Muscle of back (tissue), 11 donors: Measurements from ENCODE around the gene VTI1A. TPM values are rescaled to one million over a fixed set of nuclear protein-coding genes. Genes with fewer than 3 reads are reported as not detected.
"Not testable (repeated sequence)": the region's sequence is repeated elsewhere in the genome, so short reads cannot be mapped to it uniquely, and the experiment has no call there.

ENCODE experiments used
- DNase-seq, 3 donors: peaks; one replicate each; pipeline versions ENCODE4 v3.0.0 to v3.0.0-alpha.2; 2013
- polyA plus RNA-seq, 10 donors: library from polyadenylated mRNA; unstranded; fragments of 120-200 nt; gene quantifications; one replicate each; pipeline ENCODE4 v1.2.1, GENCODE V29; 2013; ENCODE audit not compliant: insufficient read length in 10 of 10

Gene VTI1A
- polyA plus RNA-seq, 10 donors: 11.9 to 18.4 (median 14.7) TPM

GRCh38 chr10:112447620-112447928 lies 559 bp downstream of the VTI1A start:
- no peak for DNase-seq

- DNase-seq: no peak
These were observed 1.9 kb downstream of the VTI1A start for GRCh38 chr10:112448888-112449287.

GRCh38 chr10:112454910-112455779 lies 8.1 kb downstream of the VTI1A start:
- DNase-seq: no peak

GRCh38 chr10:112456533-112456932 lies 9.5 kb downstream of the VTI1A start:
- DNase-seq: no peak

- DNase-seq: no peak
These were observed 13.4 kb downstream of the VTI1A start for GRCh38 chr10:112460366-112460765.

GRCh38 chr10:112461029-112461887 lies 14.2 kb downstream of the VTI1A start:
- peak in 1 of 3 donors; percentile 64 for DNase-seq

- not testable (repeated sequence) for DNase-seq
These were observed 17.1 kb downstream of the VTI1A start for GRCh38 chr10:112464074-112464473.

GRCh38 chr10:112465299-112465883 lies 18.4 kb downstream of the VTI1A start:
- no peak for DNase-seq

GRCh38 chr10:112466802-112467201 lies 19.8 kb downstream of the VTI1A start:
- no peak for DNase-seq

- DNase-seq: no peak
These were observed 20.6 kb downstream of the VTI1A start for GRCh38 chr10:112467541-112468075.

- peak; percentile 26 to 55 (median 30) for DNase-seq
These were observed 25.0 kb downstream of the VTI1A start for GRCh38 chr10:112471878-112472487.

GRCh38 chr10:112475575-112476218 lies 28.7 kb downstream of the VTI1A start:
- peak in 2 of 3 donors; percentile 7 to 38 for DNase-seq

GRCh38 chr10:112481602-112482001 lies 34.6 kb downstream of the VTI1A start:
- peak in 2 of 3 donors; percentile 16 to 46 for DNase-seq

- no peak for DNase-seq
These were observed 37.4 kb downstream of the VTI1A start for GRCh38 chr10:112484399-112484798.

GRCh38 chr10:112487964-112488363 lies 40.9 kb downstream of the VTI1A start:
- DNase-seq: no peak

- DNase-seq: peak; percentile 23 to 35 (median 30)
These were observed 43.5 kb downstream of the VTI1A start for GRCh38 chr10:112490545-112490944.

GRCh38 chr10:112491144-112491543 lies 44.1 kb downstream of the VTI1A start:
- peak in 1 of 3 donors; percentile 11 for DNase-seq

- no peak for DNase-seq
These were observed 45.7 kb downstream of the VTI1A start for GRCh38 chr10:112492736-112493135.

- DNase-seq: no peak
These were observed 50.4 kb downstream of the VTI1A start for GRCh38 chr10:112497347-112497950.

- DNase-seq: no peak
These were observed 51.8 kb downstream of the VTI1A start for GRCh38 chr10:112498806-112499205.

- not testable (repeated sequence) for DNase-seq
These were observed 53.0 kb downstream of the VTI1A start for GRCh38 chr10:112499985-112500384.
